Adipose tissue (tissue), 3 donors: Measurements from ENCODE around the gene HPS6. TPM values are rescaled to one million over a fixed set of nuclear protein-coding genes. Genes with fewer than 3 reads are reported as not detected.

Experiments
- H3K27ac ChIP-seq: one replicate; pipeline ENCODE4 v1.5.1; 2013; ENCODE audit warnings: low read depth, low read length
- WGBS, 3 donors: extraction: QIAGEN DNeasy Blood & Tissue Kit; methylation state at CpG; one replicate each; pipeline ENCODE4 v1.1.7; 2013; 5-methylcytosine and 5-hydroxymethylcytosine counted together
- polyA plus RNA-seq, 3 donors: library from polyadenylated mRNA; stranded (reverse); fragments of 200-250 nt; gene quantifications; one replicate each; pipeline ENCODE4 v1.2.3, GENCODE V29; 2013
- donor health status: healthy with polysubstance abuse.
- donor health status: Bipolar disorder and iron deficiency.
- donor health status: healthy.

The HPS6 gene
- polyA plus RNA-seq, 3 donors, result 5.5 to 10.5 (median 9.1) TPM

GRCh38 chr10:102113956-102114857 lies 49.1 kb downstream of the HPS6 start:
- H3K27ac ChIP-seq, result no peak overlapping the region
- 2 to 3% (median 2%) methylated on average over 30 to 45 of the region's 45 CpGs for WGBS, 3 donors

DNA sequence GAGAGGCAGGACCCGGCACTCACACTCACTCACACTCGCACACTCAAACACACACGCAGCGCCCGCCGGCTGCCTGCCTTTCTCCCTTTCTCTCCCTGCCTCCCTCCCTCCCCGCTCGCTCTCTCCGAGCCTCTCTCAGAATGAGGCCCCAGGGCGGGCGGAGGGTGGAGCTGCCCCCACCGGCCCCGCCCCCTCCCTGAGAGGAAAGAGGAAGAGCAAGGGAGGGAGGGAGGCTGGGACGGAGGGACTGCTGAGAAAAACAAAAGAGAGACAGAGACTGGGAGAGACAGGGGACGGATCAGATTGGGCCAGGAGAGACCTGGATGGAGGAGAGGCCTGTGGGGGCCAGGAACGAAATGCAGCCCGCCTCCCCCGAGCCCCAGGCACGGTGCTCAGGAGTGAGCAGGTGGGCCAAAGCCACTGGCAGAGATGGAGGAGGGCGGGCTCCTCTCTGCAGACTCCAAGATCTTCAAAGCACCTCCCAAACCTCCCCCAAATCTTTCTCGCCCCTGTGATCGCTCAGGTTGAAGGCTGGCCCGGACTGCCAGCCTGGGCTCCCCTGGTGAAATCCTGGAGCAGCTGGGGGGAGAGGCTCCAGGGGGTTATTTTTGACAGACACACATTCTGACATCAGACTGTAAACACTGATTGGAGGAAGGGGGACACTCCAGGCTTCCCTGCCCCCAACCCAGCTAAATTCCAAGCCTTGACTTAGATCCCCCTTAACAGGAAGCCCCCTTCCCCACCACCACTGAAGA lies 49.9 kb downstream of the HPS6 start:
- H3K27ac ChIP-seq, result no peak overlapping the region
- 1 to 2% (median 1%) methylated on average over 15 to 23 of the region's 23 CpGs for WGBS, 3 donors

- no peak overlapping the region for H3K27ac ChIP-seq
- 1 to 15% (median 2%) methylated on average over 3 of the region's 3 CpGs for WGBS, 3 donors
These were observed 50.6 kb downstream of the HPS6 start for GRCh38 chr10:102115775-102116174.

- WGBS, 3 donors, result 80 to 89% (median 83%) methylated on average over 1 of the region's 1 CpG
- H3K27ac ChIP-seq, result no peak overlapping the region
These were observed 51.5 kb downstream of the HPS6 start for GRCh38 chr10:102116656-102117055.

Other genes with a start within 250 kb of the HPS6 start
- gene OGA, start 246.9 kb upstream of the HPS6 start, polyA plus RNA-seq, result 10 to 100 TPM; 24.6 to 47.9 (median 47.6) TPM
- gene KCNIP2, start 221.5 kb upstream of the HPS6 start, polyA plus RNA-seq, result 100 to 1,000 TPM in 1 of 3 donors, 10 to 100 TPM in 2; 12.0 to 219 (median 42.7) TPM
- gene ARMH3, start 9.2 kb upstream of the HPS6 start, polyA plus RNA-seq, result 10 to 100 TPM in 2 of 3 donors, 1 to 10 TPM in 1; 9.6 to 14.0 (median 10.0) TPM
- gene LDB1, start 55.0 kb downstream of the HPS6 start, polyA plus RNA-seq, result 10 to 100 TPM; 15.3 to 23.6 (median 19.8) TPM
- gene PPRC1, start 67.7 kb downstream of the HPS6 start, polyA plus RNA-seq, result 10 to 100 TPM in 2 of 3 donors, 1 to 10 TPM in 1; 8.9 to 44.4 (median 23.1) TPM
- gene NOLC1, start 87.0 kb downstream of the HPS6 start, polyA plus RNA-seq, result 10 to 100 TPM; 17.0 to 69.9 (median 33.4) TPM
- 10 to 100 TPM in 1 of 3 donors, 1 to 10 TPM in 2; 1.0 to 12.2 (median 1.5) TPM for gene ELOVL3, start 160.9 kb downstream of the HPS6 start, polyA plus RNA-seq
- under 1 TPM in 1 of 3 donors, not detected in 2; 0.36 TPM for gene PITX3, start 176.2 kb downstream of the HPS6 start, polyA plus RNA-seq
- 10 to 100 TPM in 2 of 3 donors, 1 to 10 TPM in 1; 9.5 to 14.6 (median 12.3) TPM for gene GBF1, start 180.2 kb downstream of the HPS6 start, polyA plus RNA-seq